Measurements from ENCODE around the gene PKP4. TPM values are rescaled to one million over a fixed set of nuclear protein-coding genes. Genes with fewer than 3 reads are reported as not detected.
A peak's percentile ranks its signal among the peaks of the same experiment; 100 is the strongest.

PKP4 gene
- total RNA-seq, 1 donor from 2014 or later = 39.4 TPM

- Mint-ChIP-seq H3K9me3 (ENCODE audit: low read depth) (no peaks in the 10 kb centered on the region), H3K36me3 (ENCODE audit: low read depth) (peaks cover 4% of the 10 kb centered on the region), H3K27ac (ENCODE audit: unreplicated experiment) (no peak overlapping the region), H3K4me1 (ENCODE audit: low read depth) (peaks cover 34% of the 10 kb centered on the region), H3K27me3 (ENCODE audit: low read depth) (no peaks in the 10 kb centered on the region), H3K4me3 (ENCODE audit: unreplicated experiment) (no peak overlapping the region)
- no peak for DNase-seq (ENCODE audit: low spot score)
- no peak for TF ChIP-seq CTCF (IDR thresholded peaks at IDR 0.05)
Observed at GRCh38 chr2:158512323-158512722, 55.6 kb downstream of the PKP4 start.

DNA sequence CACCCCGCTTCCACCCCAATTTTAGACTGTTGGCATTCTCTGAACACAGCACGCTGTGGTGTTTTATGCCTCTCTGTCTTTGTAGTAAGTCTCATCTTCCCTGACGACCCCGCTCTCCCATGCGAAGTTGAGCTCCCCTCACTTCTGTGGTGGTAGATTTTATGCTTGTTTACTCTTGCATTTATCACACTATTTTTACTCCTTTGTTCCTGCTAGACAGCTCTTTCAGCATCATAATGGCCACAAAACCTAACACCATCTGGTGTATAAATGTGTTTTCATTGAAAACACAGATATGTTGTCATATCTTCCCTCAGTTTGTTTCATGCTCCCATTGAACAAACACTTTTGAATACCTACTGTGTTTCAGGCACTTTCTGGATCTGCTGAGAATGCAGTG lies 57.1 kb downstream of the PKP4 start:
- no peaks in the 10 kb centered on the region for H3K9me3 Mint-ChIP-seq (ENCODE audit: low read depth)
- H3K27ac Mint-ChIP-seq (ENCODE audit: unreplicated experiment) = no peak overlapping the region
- no peaks in the 10 kb centered on the region for H3K27me3 Mint-ChIP-seq (ENCODE audit: low read depth)
- H3K36me3 Mint-ChIP-seq (ENCODE audit: low read depth) = peaks cover 4% of the 10 kb centered on the region
- peaks cover 31% of the 10 kb centered on the region for H3K4me1 Mint-ChIP-seq (ENCODE audit: low read depth)
- no peak for DNase-seq (ENCODE audit: low spot score)
- TF ChIP-seq CTCF (IDR thresholded peaks at IDR 0.05) = no peak
- H3K4me3 Mint-ChIP-seq (ENCODE audit: unreplicated experiment) = no peak overlapping the region

DNA sequence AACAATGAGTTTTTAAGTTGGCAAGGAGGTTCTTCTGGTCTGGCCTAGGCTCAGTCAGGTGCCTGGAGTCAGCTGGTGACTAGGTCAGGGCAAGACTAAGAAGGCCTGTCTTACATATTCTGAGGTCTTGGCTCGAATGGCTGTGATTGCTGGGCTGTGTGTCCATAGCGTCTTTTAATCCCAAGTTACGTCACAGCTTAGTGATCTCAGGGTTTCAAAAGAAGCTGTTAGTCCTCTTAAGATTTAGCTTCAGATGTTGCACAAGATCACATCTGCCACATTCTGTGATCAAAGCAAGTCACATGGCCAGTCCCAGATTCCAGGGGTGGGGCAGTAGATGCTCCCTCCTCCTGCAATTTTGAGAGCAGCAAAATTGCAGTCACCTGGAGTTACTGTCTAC lies 61.3 kb downstream of the PKP4 start:
- Mint-ChIP-seq H3K36me3 (ENCODE audit: low read depth) (peaks cover 4% of the 10 kb centered on the region), H3K4me3 (ENCODE audit: unreplicated experiment) (no peak overlapping the region), H3K4me1 (ENCODE audit: low read depth) (peaks cover 14% of the 10 kb centered on the region), H3K27me3 (ENCODE audit: low read depth) (no peaks in the 10 kb centered on the region), H3K27ac (ENCODE audit: unreplicated experiment) (no peak overlapping the region), H3K9me3 (ENCODE audit: low read depth) (no peaks in the 10 kb centered on the region)
- TF ChIP-seq CTCF (IDR thresholded peaks at IDR 0.05) = no peak
- no peak for DNase-seq (ENCODE audit: low spot score)

DNA sequence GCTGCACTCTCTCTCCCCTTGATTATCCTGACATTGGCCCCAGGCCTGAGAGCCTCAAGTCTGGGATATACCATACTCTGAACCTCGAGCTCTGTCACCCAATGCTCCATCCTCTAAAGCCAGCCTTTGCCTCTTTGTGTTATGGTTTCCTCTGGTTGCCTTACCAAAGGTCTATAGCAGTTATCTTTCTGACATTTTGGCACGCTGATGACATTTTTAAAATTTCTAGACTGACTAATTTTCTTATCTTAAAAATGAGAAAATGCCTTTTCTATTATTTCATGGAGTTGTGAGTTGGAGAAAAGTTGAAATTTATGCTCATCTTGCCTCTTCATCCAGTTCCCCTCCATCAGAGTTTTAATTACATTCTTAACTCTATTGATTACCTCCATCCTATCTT lies 62.7 kb downstream of the PKP4 start:
- Mint-ChIP-seq H3K27me3 (ENCODE audit: low read depth) (no peaks in the 10 kb centered on the region), H3K27ac (ENCODE audit: unreplicated experiment) (no peak overlapping the region), H3K36me3 (ENCODE audit: low read depth) (no peaks in the 10 kb centered on the region), H3K4me1 (ENCODE audit: low read depth) (peaks cover 7% of the 10 kb centered on the region), H3K4me3 (ENCODE audit: unreplicated experiment) (no peak overlapping the region), H3K9me3 (ENCODE audit: low read depth) (no peaks in the 10 kb centered on the region)
- no peak for TF ChIP-seq CTCF (IDR thresholded peaks at IDR 0.05)
- no peak for DNase-seq (ENCODE audit: low spot score)

DNA sequence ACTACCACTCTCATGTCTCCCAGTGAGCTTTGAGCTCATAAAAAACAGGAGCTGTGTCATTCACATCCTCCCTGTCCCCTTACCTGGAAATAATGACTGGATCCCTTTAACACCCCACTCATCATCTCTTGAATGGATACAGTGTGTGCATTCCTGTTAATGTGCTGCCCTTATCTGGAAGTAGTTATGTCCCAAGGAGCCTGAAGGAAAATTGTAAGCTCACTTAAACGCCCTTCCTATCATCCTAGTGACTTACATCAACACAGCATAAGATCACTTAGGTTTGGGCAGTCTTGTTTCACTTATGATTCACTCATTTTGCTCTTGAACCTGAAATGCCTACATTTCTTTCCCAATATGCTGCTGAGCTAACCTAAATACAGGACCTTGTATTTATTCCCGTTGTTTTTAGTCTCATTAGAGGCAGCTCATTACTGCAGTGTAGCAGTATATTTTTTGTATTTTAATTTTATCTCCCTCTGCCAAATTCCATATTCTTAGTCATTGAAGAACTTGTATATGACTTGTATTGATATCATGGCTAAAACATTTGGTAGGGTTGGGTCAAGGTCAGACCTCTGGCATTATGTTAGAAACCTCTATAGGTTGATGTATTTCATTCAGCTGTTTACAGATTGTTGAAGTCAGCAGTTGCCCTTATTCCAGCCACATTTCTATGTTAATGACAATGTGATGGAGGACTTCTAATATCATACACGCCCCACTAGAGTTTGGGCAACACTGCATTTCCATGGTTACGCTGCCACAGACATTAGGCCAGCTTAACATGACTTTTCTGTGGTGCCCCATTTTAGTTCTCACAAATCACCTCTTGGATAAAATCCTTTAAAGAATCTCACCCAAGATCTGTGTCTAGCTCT lies 72.9 kb downstream of the PKP4 start:
- H3K27ac Mint-ChIP-seq (ENCODE audit: unreplicated experiment) = peak overlapping the region; percentile 2
- H3K4me1 Mint-ChIP-seq (ENCODE audit: low read depth) = peaks cover 7% of the 10 kb centered on the region
- no peak overlapping the region for H3K4me3 Mint-ChIP-seq (ENCODE audit: unreplicated experiment)
- H3K9me3 Mint-ChIP-seq (ENCODE audit: low read depth) = no peaks in the 10 kb centered on the region
- no peaks in the 10 kb centered on the region for H3K36me3 Mint-ChIP-seq (ENCODE audit: low read depth)
- no peak for DNase-seq (ENCODE audit: low spot score)
- TF ChIP-seq CTCF (IDR thresholded peaks at IDR 0.05) = no peak
- no peaks in the 10 kb centered on the region for H3K27me3 Mint-ChIP-seq (ENCODE audit: low read depth)
